Measurements from ENCODE around the gene SORCS2.

SORCS2 gene

DNA sequence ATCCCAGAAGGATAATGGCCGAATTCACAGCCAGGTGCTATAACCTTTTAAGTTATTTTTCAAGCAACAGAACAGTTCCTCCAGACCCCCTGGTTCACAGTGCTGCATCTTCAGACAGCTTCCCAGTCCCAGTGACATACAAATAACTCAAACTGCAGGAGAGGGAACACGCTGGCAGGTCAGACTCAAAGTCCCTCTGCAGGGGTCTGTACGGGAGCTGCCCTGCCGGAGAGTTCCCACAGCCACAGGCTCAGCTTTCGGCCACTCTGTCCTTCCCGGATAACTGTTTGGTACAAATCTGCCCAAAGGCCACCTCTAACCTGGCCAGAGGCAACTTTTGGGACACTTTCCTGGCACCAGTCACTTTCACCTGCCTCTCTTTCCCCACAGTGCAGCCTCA is 517.1 kb downstream of the SORCS2 start (continued):
- no peak for TF ChIP-seq ZFP37 (tag by site-specific recombination; IDR thresholded peaks at IDR 0.05)
- TF ChIP-seq, protein P1, sequence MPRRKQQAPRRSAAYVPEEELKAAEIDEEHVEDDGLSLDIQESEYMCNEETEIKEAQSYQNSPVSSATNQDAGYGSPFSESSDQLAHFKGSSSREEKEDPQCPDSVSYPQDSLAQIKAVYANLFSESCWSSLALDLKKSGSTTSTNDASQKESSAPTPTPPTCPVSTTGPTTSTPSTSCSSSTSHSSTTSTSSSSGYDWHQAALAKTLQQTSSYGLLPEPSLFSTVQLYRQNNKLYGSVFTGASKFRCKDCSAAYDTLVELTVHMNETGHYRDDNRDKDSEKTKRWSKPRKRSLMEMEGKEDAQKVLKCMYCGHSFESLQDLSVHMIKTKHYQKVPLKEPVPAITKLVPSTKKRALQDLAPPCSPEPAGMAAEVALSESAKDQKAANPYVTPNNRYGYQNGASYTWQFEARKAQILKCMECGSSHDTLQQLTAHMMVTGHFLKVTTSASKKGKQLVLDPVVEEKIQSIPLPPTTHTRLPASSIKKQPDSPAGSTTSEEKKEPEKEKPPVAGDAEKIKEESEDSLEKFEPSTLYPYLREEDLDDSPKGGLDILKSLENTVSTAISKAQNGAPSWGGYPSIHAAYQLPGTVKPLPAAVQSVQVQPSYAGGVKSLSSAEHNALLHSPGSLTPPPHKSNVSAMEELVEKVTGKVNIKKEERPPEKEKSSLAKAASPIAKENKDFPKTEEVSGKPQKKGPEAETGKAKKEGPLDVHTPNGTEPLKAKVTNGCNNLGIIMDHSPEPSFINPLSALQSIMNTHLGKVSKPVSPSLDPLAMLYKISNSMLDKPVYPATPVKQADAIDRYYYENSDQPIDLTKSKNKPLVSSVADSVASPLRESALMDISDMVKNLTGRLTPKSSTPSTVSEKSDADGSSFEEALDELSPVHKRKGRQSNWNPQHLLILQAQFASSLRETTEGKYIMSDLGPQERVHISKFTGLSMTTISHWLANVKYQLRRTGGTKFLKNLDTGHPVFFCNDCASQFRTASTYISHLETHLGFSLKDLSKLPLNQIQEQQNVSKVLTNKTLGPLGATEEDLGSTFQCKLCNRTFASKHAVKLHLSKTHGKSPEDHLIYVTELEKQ (tag by site-specific recombination; IDR thresholded peaks at IDR 0.05; ENCODE audit: borderline replicate concordance): no peak
- TF ChIP-seq ZNF133 (tag by site-specific recombination; IDR thresholded peaks at IDR 0.05): no peak
- TF ChIP-seq ZNF623 (tag by site-specific recombination; IDR thresholded peaks at IDR 0.05): no peak
- no peak for TF ChIP-seq ZNF184 (tag by site-specific recombination; IDR thresholded peaks at IDR 0.05)
- TF ChIP-seq ZSCAN30 (tag by site-specific recombination; IDR thresholded peaks at IDR 0.05): no peak
- no peak for TF ChIP-seq ZNF785 (tag by site-specific recombination; IDR thresholded peaks at IDR 0.05)
- no peak for TF ChIP-seq ZNF560 (tag by site-specific recombination; IDR thresholded peaks at IDR 0.05; ENCODE audit: borderline replicate concordance)
- no peak for TF ChIP-seq MZF1 (tag by site-specific recombination; IDR thresholded peaks at IDR 0.05; ENCODE audit: borderline replicate concordance)
- TF ChIP-seq YY1 (tag by site-specific recombination; IDR thresholded peaks at IDR 0.05): no peak

- H3K9me3 ChIP-seq (ENCODE audit: control insufficient read depth, insufficient read depth, low read depth, low read length): no peaks in the 10 kb centered on the region
- H3K36me3 ChIP-seq (ENCODE audit: control insufficient read depth in 2 of 2, insufficient read depth in 1 of 2, low read length in 2 of 2): no peaks in the 10 kb centered on the region
- ChIA-PET CTCF (interaction anchor here (0.6 kb wide), 1 partner anchor 149 kb away, joined by 3 read pairs; no protein-coding TSS in a partner anchor), POLR2A (no interaction called here)
- TF ChIP-seq ZBTB8A (tag by site-specific recombination; IDR thresholded peaks at IDR 0.05): no peak
- TF ChIP-seq MEIS1 (CRISPR knock-in tag; IDR thresholded peaks at IDR 0.05; ENCODE audit: borderline replicate concordance): no peak
- TF ChIP-seq, protein P2, sequence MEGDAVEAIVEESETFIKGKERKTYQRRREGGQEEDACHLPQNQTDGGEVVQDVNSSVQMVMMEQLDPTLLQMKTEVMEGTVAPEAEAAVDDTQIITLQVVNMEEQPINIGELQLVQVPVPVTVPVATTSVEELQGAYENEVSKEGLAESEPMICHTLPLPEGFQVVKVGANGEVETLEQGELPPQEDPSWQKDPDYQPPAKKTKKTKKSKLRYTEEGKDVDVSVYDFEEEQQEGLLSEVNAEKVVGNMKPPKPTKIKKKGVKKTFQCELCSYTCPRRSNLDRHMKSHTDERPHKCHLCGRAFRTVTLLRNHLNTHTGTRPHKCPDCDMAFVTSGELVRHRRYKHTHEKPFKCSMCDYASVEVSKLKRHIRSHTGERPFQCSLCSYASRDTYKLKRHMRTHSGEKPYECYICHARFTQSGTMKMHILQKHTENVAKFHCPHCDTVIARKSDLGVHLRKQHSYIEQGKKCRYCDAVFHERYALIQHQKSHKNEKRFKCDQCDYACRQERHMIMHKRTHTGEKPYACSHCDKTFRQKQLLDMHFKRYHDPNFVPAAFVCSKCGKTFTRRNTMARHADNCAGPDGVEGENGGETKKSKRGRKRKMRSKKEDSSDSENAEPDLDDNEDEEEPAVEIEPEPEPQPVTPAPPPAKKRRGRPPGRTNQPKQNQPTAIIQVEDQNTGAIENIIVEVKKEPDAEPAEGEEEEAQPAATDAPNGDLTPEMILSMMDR (tag by site-specific recombination; IDR thresholded peaks at IDR 0.05): no peak
- TF ChIP-seq GLIS2 (tag by site-specific recombination; IDR thresholded peaks at IDR 0.05): no peak
- TF ChIP-seq ZNF423 (tag by site-specific recombination; IDR thresholded peaks at IDR 0.05): no peak
- no peak overlapping the region for H3K4me3 ChIP-seq (ENCODE audit: low read depth, low read length)
- no peak overlapping the region for H3K27ac ChIP-seq (ENCODE audit: extremely low read depth, low read depth, low read length)
- no peaks in the 10 kb centered on the region for H3K4me1 ChIP-seq (ENCODE audit: control insufficient read depth, insufficient read depth, low read length)
Measured at GRCh38 chr4:7710126-7710525, 517.8 kb downstream of the SORCS2 start.

- Histone ChIP-seq H3K9me3 (ENCODE audit: control insufficient read depth, insufficient read depth, low read depth, low read length) (no peaks in the 10 kb centered on the region), H3K36me3 (ENCODE audit: control insufficient read depth in 2 of 2, insufficient read depth in 1 of 2, low read length in 2 of 2) (no peaks in the 10 kb centered on the region), H3K4me3 (ENCODE audit: low read depth, low read length) (no peak overlapping the region), H3K4me1 (ENCODE audit: control insufficient read depth, insufficient read depth, low read length) (no peaks in the 10 kb centered on the region), H3K27ac (ENCODE audit: extremely low read depth, low read depth, low read length) (no peak overlapping the region)
- CTCF ChIA-PET: no interaction called here
- POLR2A ChIA-PET: no interaction called here
- no peak for TF ChIP-seq ZNF350 (tag by site-specific recombination; IDR thresholded peaks at IDR 0.05)
- TF ChIP-seq ZNF157 (tag by site-specific recombination; IDR thresholded peaks at IDR 0.05): no peak
- TF ChIP-seq FEZF1 (tag by site-specific recombination; IDR thresholded peaks at IDR 0.05): no peak
- no peak for TF ChIP-seq ZNF202 (tag by site-specific recombination; IDR thresholded peaks at IDR 0.05; ENCODE audit: borderline replicate concordance)
- no peak for TF ChIP-seq ZNF701 (tag by site-specific recombination; IDR thresholded peaks at IDR 0.05)
- TF ChIP-seq KLF17 (tag by site-specific recombination; IDR thresholded peaks at IDR 0.05): no peak
- TF ChIP-seq GLIS1 (tag by site-specific recombination; IDR thresholded peaks at IDR 0.05): no peak
- TF ChIP-seq ZNF660 (tag by site-specific recombination; IDR thresholded peaks at IDR 0.05): no peak
- TF ChIP-seq ZNF791 (tag by site-specific recombination; IDR thresholded peaks at IDR 0.05): no peak
- TF ChIP-seq OSR2 (tag by site-specific recombination; IDR thresholded peaks at IDR 0.05): no peak
- TF ChIP-seq ZNF23 (tag by site-specific recombination; IDR thresholded peaks at IDR 0.05; ENCODE audit: borderline replicate concordance): no peak
- TF ChIP-seq ZNF366 (tag by site-specific recombination; conservative IDR thresholded peaks at IDR 0.05): no peak
- no peak for TF ChIP-seq ZNF777 (tag by site-specific recombination; IDR thresholded peaks at IDR 0.05; ENCODE audit: borderline replicate concordance)
Measured at GRCh38 chr4:7710576-7711306, 518.4 kb downstream of the SORCS2 start.

All from HEK293 (cell line).